ENCODE measurements around the gene VPS51. TPM values are rescaled to one million over a fixed set of nuclear protein-coding genes. Genes with fewer than 3 reads are reported as not detected.

VPS51 gene
- total and polyA plus RNA-seq, 4 donors = 69.6 to 164 (median 124) TPM

DNA sequence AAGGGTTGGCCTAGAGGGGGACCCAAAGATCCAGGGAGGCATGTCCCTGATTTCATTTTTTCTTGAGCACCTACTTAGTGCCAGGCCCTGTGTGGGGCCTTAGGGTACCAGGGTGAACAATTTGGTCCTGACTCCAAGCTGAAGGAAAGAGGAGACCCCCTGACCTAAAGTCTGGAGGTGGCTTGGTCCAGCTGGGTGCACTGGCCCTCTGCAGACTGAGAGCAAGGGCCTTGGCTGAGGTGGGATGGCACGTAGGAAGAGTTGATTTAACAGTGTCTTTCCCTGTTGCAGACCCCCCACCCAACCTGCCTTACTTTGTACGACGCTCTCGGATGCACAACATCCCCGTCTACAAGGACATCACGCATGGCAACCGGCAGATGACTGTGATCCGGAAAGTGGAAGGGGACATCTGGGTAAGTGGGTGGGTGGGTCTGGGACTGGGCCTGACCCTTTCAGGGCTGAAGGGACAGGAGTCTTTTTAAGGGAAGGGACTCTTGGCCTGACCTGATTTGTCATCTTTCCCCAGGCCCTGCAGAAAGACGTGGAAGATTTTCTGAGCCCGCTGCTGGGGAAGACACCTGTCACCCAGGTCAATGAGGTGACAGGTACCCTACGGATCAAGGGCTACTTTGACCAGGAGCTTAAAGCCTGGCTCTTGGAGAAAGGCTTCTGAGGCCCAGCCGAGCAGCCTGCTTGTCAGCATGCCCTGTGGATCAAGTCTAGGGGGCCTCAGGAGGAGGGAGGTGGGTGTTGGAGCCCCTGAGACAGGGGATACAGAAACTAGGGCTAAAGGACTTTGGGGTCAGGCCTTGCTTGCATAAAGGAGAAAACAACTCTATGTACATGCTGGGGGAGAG lies 29.4 kb downstream of the VPS51 start:
- no peak overlapping the region for H3K27ac ChIP-seq (ENCODE audit: low read depth in 1 of 2, low read length in 1 of 2)
- WGBS, 2 donors = 90 to 96% methylated on average over 12 of the region's 12 CpGs
- DNase-seq = no peak
- TF ChIP-seq, protein P1, sequence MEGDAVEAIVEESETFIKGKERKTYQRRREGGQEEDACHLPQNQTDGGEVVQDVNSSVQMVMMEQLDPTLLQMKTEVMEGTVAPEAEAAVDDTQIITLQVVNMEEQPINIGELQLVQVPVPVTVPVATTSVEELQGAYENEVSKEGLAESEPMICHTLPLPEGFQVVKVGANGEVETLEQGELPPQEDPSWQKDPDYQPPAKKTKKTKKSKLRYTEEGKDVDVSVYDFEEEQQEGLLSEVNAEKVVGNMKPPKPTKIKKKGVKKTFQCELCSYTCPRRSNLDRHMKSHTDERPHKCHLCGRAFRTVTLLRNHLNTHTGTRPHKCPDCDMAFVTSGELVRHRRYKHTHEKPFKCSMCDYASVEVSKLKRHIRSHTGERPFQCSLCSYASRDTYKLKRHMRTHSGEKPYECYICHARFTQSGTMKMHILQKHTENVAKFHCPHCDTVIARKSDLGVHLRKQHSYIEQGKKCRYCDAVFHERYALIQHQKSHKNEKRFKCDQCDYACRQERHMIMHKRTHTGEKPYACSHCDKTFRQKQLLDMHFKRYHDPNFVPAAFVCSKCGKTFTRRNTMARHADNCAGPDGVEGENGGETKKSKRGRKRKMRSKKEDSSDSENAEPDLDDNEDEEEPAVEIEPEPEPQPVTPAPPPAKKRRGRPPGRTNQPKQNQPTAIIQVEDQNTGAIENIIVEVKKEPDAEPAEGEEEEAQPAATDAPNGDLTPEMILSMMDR (IDR thresholded peaks at IDR 0.05; ENCODE audit: control extremely low read depth, extremely low read depth) = no peak
- no peaks in the 10 kb centered on the region for H3K9me3 ChIP-seq (ENCODE audit: control insufficient read depth in 4 of 4, insufficient read depth in 3 of 4, low read length in 3 of 4)
- no peaks in the 10 kb centered on the region for H3K27me3 ChIP-seq (ENCODE audit: control insufficient read depth in 3 of 3, insufficient read depth in 3 of 3, low read length in 2 of 3)
- no peak for ATAC-seq (ENCODE audit: insufficient read depth, low FRiP score)
- H3K9ac ChIP-seq (ENCODE audit: insufficient read depth in 1 of 2, low read length in 2 of 2) = no peak overlapping the region
- peaks cover 0 to 16% (median 7%) of the 10 kb centered on the region in 5 donors for H3K4me1 ChIP-seq (ENCODE audit: control insufficient read depth in 5 of 5, insufficient read depth in 5 of 5, low read length in 5 of 5)
- H3K4me3 ChIP-seq = no peak overlapping the region
- peaks cover 22 to 56% (median 39%) of the 10 kb centered on the region in 4 donors for H3K36me3 ChIP-seq (ENCODE audit: control insufficient read depth in 4 of 4, insufficient read depth in 4 of 4, low read length in 4 of 4)

DNA sequence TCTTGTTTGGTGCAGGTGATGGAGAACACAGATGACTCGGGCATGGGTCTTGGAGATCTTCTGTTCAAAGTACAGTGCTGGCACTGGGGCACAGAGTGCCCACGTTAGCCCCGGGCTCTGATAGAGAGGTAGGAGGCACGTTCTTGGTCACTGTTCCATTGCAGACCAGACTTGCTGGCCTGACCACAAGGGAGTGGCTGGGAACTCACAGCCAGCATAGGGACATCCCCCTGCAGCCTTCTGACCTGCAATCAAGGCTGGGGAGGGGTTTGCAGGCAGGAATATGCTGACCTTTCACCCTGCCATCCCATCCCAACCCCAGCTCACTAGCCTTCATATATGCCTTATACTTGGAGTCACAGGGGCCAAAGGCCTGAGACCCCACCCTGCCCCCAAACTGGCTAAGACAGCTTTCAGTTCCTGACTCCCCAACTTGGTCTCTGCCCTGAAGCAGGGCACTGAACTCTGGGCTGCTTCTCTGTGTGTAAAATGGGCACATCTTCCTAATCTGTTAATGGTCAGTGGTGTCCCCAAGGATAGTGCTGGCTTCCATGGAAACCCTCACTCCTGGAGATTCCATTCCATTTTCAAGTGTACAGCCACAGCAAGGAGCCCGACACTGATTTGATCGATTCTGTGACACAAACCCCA lies 30.7 kb downstream of the VPS51 start:
- Histone ChIP-seq H3K4me1 (ENCODE audit: control insufficient read depth in 5 of 5, insufficient read depth in 5 of 5, low read length in 5 of 5) (peaks cover 0 to 7% (median 0%) of the 10 kb centered on the region in 5 donors), H3K9me3 (ENCODE audit: control insufficient read depth in 4 of 4, insufficient read depth in 3 of 4, low read length in 3 of 4) (no peaks in the 10 kb centered on the region), H3K36me3 (ENCODE audit: control insufficient read depth in 4 of 4, insufficient read depth in 4 of 4, low read length in 4 of 4) (peaks cover 18 to 64% (median 39%) of the 10 kb centered on the region in 4 donors), H3K27ac (ENCODE audit: low read depth in 1 of 2, low read length in 1 of 2) (no peak overlapping the region), H3K9ac (ENCODE audit: insufficient read depth in 1 of 2, low read length in 2 of 2) (no peak overlapping the region), H3K4me3 (no peak overlapping the region), H3K27me3 (ENCODE audit: control insufficient read depth in 3 of 3, insufficient read depth in 3 of 3, low read length in 2 of 3) (no peaks in the 10 kb centered on the region)
- TF ChIP-seq, protein P1 (IDR thresholded peaks at IDR 0.05; ENCODE audit: control extremely low read depth, extremely low read depth) = no peak
- ATAC-seq (ENCODE audit: insufficient read depth, low FRiP score) = no peak
- DNase-seq = no peak
- WGBS, 2 donors = 85 to 86% methylated on average over 6 of the region's 6 CpGs

DNA sequence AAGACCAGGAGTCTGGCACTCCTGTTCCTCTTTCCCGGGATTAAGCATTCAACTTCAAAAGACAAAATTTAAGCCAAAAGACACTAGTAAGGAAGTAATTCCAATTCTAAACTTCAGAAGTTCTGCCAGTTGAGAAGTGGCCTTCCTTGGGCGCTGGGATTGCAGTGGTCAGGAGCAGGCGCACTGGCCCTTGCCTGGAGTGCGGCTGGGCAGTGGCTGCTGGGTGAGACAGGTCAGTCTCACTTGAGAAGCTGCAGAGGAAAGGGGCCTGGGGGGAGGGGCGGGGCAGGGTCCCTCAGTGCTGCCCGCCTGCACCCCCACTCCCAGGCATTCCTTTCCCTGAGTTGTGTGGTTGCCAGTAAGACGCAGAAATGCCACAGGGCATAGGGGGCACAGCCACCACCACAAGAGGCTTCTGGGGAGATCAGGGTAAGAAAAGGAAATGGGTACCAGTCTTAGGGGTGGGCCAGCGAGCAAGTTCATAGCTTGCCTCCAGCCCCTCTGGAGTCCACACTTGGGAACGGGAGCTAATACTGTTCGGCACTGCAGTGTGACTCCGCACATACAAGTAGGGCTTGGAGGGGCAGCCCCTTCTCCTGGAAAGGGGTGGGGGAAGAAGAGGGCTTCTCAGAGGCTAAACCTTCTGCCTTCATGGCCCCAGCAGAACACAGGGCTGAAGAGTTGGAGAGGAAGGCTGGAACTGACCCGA lies 31.6 kb downstream of the VPS51 start:
- Histone ChIP-seq H3K27ac (ENCODE audit: low read depth in 1 of 2, low read length in 1 of 2) (no peak overlapping the region), H3K4me3 (no peak overlapping the region), H3K27me3 (ENCODE audit: control insufficient read depth in 3 of 3, insufficient read depth in 3 of 3, low read length in 2 of 3) (no peaks in the 10 kb centered on the region), H3K36me3 (ENCODE audit: control insufficient read depth in 4 of 4, insufficient read depth in 4 of 4, low read length in 4 of 4) (peaks cover 24 to 72% (median 47%) of the 10 kb centered on the region in 4 donors), H3K9me3 (ENCODE audit: control insufficient read depth in 4 of 4, insufficient read depth in 3 of 4, low read length in 3 of 4) (no peaks in the 10 kb centered on the region), H3K4me1 (ENCODE audit: control insufficient read depth in 5 of 5, insufficient read depth in 5 of 5, low read length in 5 of 5) (peaks cover 0 to 6% (median 3%) of the 10 kb centered on the region in 5 donors), H3K9ac (ENCODE audit: insufficient read depth in 1 of 2, low read length in 2 of 2) (no peak overlapping the region)
- DNase-seq = no peak
- WGBS, 2 donors = 86 to 88% methylated on average over 12 of the region's 12 CpGs
- TF ChIP-seq, protein P1 (IDR thresholded peaks at IDR 0.05; ENCODE audit: control extremely low read depth, extremely low read depth) = no peak
- no peak for ATAC-seq (ENCODE audit: insufficient read depth, low FRiP score)

Measured in lung (tissue), 12 donors.